CD4-positive, alpha-beta T cell treated with Interleukin-21 for 1 hour (primary cell): Measurements from ENCODE around the gene POLR1H.

Experiments
- DNase-seq: peaks from one replicate; pipeline ENCODE4 v3.0.0-alpha.2; 2020

Gene POLR1H

DNA sequence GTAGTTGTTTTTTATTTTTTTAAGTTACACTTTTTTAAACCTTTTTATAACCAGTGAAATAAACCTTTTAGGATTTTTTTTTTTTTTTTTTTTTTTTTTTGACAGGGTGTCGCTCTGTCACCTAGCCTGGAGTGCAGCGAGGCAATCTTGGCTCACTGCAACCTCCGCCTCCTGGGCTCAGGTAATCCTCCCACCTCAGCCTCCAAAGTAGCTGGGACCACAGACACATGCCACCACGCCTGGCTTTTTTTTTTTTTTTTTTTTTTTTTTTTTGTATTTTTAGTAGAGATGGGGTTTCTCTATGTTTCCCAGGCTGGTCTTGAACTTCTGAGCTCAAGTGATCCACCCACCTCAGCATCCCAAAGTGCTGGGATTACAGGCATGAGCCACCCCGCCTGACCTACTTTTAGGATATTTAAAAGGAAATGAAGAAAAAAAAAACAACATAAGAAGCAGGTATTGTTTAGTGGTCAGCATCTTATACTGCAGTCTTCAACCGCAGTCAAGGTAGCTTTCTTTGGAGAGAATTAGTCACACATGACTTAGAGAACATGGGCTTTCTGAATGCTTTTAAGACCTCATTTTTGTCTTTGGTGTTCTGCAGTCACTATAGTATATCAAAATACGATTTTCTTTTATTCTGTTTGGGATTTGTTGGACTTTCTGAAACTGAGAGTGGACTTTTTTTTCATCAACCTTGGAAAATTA lies 1.6 kb downstream of the POLR1H start:
- peak; percentile 36 for DNase-seq

DNA sequence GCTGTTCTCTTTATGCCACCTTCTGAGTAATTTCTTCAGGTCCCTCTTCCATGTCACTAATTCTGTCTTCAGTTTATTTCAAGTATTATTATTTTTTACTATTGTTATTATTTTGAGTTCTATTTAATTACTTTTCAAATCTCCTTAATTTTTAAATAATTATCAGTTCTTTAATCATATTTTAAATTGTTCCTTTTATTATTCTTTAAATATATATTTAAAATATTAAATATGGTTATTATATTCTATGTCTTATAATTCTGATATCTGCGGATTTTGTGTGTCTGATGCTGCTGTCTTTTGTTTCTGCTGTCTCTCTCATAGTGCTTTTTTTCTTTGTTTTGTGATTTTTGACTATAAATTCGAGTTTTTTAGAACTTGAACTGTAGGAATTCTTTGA lies 2.2 kb downstream of the POLR1H start:
- DNase-seq: no peak

DNA sequence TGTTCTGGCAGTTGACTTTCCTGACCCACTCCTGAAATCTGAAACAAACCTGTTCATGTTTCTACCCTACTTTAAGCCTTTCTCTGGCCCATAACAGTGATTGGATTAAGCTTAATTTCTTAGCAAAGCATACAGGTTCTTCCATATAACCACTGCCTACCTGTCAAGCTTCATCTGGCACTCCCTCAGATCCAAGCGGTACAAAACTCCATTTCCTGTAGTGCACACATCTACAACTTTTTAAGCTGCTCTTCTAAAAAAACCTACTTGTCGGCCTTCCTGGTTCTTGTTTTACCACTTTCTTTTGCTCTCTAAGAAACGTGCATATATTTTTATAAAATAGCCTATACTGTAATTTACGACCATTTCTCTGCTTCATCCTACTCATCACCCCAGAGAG lies 5.0 kb downstream of the POLR1H start:
- no peak for DNase-seq

DNA sequence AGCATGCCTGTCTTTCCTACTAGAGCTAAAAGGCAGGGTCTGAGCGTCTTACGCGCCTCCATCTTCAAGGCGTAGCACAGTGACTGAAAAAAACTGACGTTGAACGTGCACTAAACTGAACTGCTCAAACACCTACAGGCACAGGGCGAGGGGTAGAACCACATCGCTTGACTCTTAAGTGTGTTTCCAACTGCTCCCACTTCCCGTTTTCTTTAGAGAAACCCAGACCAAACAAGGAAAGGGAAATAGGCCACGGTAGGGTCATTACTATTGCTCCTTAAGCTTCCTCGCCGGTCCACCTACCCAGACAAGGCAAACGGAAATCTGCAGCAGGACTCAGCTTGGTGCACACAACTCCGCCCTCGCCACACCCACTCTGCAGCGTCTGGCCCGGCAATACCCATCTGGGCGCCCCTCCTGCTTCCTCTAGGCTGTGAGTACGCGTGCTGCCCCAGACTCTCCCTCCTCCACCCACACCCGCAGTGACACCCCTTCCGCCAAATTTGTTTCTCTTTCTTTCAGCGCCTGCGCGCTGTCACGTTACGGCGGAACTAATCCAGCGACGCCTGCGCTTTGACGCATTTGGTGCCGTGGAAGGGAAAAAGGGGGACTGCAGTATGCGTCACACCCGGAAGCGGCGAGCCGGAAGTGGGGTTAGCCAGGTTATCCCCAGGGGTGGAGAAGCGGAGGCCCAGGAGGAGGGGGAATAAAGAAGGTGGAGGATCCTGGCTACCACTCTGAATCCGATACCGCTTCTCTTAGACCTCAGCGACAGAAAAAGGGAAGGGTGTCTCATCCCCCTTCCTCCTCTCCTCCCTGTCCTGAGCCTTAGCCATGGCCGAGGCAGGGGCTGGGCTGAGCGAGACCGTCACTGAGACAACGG lies 5.8 kb downstream of the POLR1H start, which contains the start of gene PPP1R11:
TSS of gene PPP1R11 (plus strand) at position 622 of the 883 bp plus-strand sequence. CDS start at position 835, 213 bp downstream.
- DNase-seq: peak; percentile 99

DNA sequence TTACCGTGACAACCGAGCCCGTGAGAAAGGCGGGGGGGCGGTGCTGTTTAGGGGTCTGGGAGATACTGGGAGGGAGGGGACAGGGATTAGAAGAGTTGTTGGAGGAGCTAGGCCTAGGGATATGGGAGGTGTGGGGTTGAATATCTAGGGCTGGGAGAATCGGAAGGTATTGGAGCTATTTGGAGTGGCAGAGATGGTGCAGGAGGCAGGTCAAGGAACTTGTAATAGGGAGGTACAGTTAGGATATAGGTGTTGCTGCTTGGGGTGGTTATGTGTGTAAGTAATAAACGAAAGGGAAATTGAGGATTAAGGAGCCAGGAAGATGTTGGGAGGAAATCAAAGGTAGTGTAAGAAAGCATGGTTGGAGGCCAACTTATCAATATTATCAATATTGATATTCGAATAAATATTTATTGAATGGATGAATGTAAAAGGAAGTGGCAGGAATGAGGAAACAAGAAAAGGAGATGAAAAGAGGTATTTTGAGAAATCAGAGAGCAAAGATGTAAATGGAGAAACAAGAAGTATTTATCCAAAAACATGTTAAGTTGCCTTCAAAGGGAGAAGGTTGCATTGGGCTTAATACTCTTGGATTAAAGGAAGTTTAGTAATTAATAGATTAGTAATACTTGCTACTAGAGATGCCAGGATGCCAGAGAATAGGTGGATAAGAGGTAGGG lies 6.5 kb downstream of the POLR1H start:
- DNase-seq: no peak

DNA sequence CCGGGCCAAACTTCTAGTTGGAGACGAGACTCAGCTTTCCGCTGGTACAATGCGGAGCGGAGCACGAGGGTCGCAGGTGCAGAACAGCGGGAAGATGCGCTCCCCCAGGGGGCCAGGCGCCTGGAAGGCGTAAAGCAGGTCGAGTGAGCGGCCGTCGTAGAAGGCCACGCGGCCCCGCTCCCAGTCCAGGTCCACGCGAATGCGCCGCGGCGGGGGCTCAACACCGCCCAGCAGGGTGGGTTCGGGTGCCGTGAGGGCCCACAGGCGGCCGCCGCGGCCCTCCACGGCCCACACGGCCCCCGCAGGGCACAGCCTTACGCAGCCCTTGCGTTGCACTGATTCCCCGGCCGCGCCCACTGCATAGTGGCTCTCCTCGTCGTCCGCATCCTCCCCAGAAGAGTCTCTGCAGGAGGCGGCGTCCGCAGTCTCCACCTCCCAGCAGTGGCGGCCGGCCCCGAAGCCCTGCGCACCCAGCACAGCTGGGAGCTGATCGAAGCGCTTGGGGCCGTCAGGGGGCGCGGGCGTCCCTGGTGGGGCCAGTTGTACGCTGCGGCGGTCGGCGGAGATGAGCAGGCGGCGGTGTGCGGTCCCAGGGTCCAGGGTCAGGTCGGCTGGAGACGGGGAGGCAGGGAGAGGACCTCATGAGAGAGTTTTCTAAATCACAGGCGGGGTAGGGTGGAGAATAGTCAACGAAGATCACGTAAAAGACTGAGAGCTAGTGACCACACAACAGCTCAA lies 10.2 kb downstream of the POLR1H start:
- peak; percentile 27 for DNase-seq

DNA sequence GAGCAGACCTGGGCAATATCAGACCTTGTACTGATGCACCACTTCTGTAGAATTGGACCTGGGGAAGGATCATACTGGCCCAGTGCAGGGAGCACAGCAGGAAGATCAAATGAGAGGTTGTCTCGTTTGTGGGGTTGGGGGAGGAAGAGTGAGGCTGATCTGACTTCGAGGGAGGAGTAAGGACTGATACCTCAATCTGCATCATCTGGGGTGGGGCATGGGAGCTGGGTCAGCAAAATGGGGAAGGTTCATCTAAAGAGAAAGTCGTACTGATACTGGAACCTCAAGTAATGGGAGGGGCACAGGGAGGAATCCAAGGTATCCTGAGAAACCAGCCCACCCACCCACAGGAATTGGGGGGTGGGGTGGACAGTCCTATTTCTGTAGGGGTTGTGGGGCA lies 10.8 kb downstream of the POLR1H start:
- no peak for DNase-seq

DNA sequence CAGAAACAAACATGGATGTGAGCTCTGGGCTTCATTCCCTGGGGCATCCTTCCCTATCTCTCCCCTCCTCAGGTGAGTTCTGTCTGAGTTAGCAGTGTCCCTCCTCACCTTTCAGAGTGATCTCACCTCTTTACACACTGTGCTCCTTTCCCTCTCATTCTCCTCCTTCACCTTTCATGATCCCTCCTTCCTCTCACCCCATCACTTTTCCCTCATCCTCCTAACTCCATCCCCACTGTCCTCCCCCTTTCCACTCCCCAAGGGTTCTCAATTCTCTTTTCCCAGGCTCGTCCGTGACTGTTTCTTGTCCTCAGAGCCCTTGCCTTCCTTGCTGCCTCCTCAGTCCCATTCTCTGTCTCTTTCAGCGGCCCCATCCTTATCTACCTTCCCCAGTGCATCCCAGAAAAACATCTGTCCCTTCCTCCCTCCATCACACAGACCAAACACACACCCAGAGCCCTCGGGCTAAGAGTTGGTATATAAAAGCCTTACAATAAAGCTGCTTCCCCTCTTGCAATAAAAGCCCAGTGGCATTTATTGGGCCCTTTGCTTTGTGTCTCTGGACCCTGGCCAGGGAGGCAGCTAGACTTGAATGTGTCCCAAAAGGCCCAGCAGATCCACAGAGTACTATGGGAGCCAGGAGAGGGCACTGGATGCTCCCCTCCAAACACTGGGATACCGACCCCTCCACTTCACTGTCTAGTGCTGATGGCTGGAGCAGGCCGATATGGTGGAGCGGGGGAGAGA lies 12.6 kb downstream of the POLR1H start:
- no peak for DNase-seq

DNA sequence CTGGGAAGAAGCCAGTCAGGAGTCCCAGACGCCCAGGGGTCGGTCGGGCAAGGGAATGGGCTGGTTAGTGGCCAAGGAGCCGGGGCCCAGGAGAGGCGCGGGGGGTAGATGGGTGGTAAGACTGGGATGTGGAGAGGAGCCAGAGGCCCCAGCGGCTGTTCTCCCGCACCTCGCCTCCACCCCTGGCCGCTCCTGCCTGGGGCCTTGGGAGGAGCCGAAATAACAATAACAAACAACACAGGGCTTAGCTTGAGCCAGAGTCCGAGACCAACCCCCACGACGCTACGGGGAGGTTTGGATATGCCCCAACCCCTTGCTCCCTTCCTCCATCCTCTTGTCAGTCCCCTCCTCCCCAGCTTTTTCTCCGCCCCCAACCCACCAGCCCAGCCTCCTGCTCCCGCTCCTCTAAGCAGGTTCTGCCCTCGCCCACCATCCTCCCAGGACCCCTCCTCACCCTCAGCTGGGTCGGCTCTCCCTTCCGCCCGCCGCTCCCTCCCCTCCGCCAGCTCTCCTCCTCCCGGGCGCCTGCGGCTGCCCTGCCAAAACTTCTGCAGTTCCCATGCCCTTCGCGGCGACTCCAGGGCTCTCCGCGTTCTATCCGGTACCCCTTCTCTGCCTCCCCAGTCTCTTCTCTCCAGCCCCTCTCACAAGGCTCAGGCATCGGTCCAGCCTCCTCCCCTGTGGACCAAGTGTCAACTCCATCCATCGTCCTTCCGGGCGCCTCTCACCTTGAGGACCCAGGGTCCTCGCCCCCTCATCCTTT lies 13.4 kb downstream of the POLR1H start:
- no peak for DNase-seq

DNA sequence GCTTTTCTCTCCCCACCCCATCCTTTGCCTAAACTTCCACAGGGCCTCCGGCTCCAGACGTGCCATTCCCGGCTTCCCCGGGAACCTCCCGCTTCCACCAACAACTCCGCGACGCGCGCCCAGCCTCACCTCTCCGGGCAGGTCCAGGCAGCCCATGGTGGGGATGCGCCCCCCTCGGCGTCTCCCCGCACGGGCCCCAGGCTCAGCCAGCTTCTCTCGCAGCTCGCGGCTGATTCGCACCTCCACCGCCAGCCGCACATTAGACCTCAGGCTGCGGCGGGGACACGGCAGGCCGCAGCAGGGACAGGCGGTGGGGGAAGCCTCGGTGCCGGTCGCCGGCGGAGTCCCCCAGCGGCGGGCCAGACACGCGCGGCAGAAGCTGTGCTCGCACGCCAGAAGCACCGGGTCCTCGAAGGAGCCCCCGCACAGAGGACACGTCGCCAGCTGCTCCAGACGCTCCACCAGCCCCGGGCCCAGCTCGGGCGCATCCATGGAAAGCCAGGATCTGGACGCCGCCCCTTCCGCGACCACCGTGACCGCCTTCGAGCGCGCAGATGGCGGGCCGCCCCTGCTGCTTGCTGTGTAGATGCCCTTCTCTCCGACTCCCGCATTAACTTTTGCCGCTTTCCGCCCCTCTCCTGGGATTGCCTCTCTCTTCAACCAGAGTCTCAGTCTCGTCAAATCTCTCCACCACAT lies 14.2 kb downstream of the POLR1H start, which contains the start of gene RNF39:
TSS of gene RNF39 (minus strand) at position 676 of the 696 bp plus-strand sequence. CDS start at position 492, 184 bp downstream.
- peak; percentile 24 for DNase-seq

DNA sequence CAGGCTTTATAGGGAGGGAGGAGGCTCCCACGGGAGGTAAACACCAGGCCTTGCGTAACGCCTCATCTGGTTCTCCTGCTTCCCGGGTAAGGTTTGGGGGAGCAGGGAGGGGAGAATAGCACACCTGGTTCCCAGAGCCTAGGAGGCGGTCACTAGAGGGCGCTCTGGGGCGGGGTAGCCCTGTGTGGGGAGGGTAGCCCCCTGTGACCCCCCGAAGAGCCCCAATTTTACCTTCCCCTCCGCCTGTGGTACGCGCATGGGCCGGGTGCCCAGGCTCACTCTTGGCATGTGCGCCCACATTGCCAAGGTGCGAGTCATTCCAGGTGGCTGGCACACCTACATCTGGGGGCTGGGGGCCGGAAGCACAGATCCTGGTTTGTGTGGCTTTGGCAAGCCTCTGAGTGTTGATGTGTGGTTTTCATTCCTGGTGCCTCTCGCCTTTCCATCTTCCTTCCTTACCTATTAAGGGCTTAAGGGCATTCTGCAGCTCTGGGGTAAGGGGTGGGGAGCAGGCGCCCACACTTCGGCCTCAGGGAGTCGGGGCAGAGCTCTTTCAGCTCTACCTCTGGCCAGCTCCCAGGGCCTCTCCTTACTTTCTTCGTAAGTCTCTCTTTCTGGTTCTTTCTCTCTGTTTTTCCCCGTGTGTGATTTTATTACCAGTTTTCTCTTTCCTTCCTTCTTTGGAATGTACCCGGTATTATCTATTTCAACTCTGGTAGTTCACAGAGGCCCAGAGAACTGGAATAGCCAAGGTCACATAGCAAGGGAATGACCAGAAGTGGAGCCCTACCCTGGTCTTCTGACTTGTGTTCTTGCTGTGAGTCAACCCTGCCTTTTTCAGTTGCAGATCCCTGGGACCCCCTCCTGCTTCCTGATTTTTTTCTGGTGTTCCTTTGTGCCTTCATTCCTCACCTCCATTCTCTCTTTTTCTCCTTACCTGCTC lies 15.0 kb downstream of the POLR1H start:
- DNase-seq: no peak

DNA sequence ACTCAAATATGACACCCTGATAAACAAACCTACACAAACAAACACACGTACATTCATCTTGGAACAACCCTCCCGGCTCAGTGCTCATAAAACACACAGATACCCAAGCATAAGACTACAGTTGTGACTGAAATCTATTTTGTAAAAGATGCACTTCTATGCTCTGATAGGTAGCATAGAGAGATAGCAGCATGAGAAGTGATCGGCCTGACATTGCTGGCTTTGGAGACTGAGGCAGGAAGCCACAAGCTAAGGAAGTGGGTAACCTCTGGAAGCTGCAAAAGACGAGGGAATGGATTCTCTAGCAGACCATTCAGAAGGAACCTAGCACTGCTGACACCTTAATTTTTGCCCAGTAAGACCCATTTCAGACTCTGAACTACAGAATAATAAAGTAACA lies 16.2 kb downstream of the POLR1H start:
- DNase-seq: no peak

DNA sequence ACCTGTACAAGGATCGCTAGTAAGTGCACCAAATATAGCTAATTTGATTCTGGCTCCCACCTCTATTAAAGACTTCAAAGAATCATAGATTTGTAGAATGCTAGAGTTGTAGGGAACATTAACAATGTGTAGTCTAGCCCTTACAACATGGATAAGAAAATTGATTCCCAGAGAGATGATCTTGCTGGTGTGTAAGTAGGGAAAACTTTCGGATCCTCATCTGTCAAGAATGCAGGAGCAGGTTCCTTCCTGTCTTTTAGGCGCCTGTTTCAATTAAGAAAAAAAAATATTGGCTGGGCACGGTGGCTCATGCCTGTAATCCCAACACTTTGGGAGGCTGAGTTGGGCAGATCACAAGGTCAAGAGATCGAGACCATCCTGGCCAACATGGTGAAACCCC lies 26.8 kb downstream of the POLR1H start:
- DNase-seq: no peak

DNA sequence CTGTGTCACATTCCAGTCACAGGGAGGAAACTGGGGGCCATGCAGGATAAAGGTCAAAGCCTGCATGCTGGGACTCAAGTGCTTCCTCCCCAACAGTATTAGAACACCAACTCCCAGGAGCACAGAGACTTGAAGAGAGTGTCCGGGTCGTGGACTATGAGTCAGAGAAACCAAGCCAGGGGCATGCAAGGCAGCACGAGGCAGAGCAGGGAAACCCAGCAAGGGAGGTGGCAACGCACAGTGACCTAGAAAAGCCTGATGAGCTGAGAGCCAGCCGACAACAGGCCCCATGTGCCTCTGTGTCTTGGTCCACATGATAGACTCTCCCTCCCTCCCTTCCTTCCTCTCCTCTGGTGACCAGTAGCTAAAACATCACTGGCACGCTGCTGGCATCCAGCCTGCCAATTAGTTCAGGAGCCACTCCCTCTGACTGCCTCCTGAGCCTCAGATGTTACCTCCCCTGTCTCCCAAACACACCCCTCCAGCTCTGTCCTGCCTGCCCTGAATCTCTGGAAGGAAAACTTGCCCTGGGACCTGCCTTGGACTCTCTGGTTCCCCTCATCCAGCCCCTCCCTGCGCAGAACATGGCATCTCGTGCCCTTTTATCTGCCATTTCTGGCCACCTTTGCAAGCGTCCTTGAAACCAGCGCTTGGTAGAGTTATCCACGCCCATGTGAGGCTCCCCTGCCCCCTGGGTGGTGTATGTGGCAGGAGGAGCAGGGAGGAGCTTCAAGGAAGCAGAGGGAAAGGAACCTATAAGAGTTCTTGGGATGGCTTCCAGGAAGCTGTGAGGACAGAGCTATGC lies 30.7 kb downstream of the POLR1H start:
- DNase-seq: no peak

DNA sequence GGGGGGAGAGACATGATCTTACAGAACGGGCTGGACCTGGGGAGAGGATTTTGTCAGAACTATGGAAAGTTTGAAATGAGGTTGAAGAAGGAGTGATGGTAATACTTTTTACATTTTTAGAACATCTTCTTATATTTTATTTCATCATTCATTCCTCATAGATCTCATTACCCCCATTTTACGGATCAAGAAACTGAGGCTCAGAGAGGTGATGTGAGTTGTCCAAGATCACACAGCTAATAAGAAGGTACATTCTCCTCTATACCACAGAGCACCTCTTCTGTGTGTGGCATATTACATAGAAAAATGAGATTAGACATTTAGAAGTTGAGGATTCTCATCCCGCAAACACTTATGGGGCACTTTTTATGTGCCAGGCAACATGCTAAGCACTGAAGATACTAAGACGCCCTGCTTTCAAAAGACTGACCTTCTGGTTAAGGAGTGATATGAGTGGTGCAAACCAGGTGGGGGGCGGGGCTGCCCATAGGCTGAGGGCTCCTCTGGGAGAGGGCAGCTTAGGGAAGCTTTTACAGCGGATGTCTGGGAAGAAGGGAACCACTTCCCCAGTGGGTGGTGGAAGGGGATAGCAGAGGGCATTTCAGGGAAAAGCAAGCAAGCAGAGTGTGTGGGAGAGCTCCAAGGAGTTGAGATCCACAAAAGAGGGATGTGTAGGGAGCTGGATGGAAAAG lies 31.9 kb downstream of the POLR1H start:
- no peak for DNase-seq

DNA sequence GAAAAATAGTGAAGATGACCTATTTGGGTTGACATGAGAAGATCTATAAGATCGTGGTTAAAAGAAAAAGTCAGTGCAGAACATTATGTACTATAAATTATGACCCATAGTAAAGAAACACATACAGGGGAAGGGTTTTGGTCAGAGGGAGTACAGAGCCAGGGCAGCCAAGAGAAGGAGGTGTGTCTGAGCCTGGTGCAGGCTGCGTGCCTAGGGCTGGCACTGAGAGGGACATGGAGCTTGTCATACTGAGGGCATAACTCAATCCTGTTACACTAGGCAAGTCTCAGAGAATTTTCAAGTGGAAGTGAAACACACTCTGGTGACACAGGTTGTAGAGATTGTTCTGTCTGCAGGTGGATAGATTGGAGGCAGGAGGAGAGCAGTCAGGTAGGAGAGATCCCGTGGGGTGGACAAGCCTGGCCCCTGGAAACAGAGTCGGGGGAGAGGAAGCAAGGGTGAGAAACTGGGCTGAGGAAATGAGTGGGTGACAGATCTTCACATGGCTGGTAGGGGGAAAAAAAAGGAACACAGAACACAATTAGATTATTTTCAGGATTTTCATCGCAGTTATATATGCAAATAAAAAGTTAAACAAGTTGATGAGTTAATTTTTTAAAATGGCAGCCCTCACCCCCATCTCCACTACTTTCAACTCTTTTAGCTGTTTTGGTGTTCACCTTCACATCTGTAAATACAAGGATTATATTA lies 33.0 kb downstream of the POLR1H start:
- no peak for DNase-seq

DNA sequence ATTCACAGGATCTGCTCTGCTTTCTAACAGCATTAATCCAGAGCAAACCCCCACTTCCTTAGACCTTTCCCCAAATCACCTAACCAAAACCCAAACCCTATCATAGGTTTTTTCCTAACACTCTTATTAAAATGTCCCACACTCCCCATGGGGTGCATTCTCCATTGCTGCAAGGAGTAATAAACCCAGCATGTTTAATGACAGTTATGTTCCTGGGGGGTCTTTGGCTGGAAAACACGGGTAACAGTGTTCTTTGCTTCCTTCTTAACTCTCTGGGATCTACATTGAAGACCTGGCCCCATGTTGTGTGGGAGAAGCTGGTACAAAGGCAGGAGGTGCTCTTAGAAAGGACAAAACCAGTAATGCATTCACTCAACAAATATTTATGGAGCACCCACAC lies 35.8 kb downstream of the POLR1H start:
- DNase-seq: no peak
